ENCODE measurements around the gene YEATS2.

GRCh38 chr3:183777016-183777618 lies 79.5 kb downstream of the YEATS2 start:
- TF ChIP-seq, protein P1, sequence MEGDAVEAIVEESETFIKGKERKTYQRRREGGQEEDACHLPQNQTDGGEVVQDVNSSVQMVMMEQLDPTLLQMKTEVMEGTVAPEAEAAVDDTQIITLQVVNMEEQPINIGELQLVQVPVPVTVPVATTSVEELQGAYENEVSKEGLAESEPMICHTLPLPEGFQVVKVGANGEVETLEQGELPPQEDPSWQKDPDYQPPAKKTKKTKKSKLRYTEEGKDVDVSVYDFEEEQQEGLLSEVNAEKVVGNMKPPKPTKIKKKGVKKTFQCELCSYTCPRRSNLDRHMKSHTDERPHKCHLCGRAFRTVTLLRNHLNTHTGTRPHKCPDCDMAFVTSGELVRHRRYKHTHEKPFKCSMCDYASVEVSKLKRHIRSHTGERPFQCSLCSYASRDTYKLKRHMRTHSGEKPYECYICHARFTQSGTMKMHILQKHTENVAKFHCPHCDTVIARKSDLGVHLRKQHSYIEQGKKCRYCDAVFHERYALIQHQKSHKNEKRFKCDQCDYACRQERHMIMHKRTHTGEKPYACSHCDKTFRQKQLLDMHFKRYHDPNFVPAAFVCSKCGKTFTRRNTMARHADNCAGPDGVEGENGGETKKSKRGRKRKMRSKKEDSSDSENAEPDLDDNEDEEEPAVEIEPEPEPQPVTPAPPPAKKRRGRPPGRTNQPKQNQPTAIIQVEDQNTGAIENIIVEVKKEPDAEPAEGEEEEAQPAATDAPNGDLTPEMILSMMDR (IDR thresholded peaks at IDR 0.05) = no peak
- no peak for TF ChIP-seq POLR2A (IDR thresholded peaks at IDR 0.05)

All from breast epithelium (tissue), 3 donors.